ENCODE results near the gene KDELR3.

KDELR3 gene

DNA sequence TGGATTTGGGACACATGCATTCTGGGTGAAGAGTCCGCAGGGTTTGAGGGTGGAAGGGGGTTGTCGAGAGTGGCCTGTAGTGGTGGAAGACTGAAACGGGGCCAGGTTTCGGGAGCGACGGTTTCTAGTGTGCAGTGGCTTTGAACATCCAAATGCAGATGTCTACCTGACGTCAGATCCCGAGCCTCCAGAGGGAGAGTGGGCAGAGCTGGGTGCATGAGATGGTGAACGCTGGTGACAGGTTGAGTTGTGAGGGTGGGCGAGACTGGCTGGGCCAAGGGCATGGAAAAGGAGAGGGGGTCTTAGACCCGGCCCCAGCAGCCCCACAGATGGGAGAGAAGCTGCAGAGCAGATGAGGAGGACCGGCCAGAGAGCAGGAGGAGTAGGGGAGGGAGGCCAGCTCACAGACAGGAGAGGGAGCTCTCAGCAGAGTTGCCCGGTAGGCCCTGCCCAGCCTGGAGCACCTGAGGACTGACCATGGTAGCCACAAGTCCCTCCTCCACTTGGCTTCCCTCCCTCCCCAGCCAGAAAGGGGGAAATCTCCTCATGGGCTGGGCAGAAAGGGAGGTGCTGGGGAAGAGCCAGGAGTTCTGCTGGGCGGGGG lies 27.0 kb upstream of the KDELR3 start:
- DNase-seq, result no peak

DNA sequence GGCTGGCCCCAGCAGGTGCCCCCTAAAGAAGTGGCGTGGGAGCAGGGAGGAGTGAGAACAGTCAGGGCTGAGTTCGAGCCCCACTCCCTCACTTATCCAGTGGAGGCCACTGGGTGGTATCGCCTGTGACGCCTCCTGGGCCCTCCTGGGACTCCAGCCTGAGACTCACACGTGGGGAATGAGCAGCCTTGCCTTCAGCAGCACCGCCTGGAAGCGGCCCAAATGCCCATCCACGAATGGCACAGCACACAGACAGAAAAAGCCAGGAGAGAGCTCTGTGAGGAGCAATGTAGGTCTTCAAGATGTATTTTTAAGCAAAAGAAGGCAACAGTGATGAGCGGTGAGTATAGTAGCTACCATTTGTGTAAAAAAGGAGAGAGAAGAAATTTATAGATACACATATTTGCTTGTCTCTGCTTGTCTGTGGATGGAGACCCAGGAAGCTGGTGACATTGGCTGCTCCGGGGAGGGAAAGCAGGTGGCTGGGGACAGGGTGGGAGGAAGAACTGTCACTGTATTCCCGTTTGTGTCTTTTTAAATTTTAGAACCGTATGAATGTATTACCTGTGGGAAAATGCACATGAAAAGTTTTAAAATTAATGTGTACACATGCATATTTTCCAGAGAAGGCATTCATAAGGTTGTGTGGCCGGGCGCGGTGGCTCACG lies 26.1 kb upstream of the KDELR3 start:
- no peak for DNase-seq

GRCh38 chr22:38442967-38443627 lies 24.8 kb upstream of the KDELR3 start:
- DNase-seq, result no peak

- DNase-seq, result no peak
These were observed 24.0 kb upstream of the KDELR3 start for GRCh38 chr22:38443628-38444521.

GRCh38 chr22:38444783-38445182 lies 23.1 kb upstream of the KDELR3 start:
- DNase-seq, result no peak

DNA sequence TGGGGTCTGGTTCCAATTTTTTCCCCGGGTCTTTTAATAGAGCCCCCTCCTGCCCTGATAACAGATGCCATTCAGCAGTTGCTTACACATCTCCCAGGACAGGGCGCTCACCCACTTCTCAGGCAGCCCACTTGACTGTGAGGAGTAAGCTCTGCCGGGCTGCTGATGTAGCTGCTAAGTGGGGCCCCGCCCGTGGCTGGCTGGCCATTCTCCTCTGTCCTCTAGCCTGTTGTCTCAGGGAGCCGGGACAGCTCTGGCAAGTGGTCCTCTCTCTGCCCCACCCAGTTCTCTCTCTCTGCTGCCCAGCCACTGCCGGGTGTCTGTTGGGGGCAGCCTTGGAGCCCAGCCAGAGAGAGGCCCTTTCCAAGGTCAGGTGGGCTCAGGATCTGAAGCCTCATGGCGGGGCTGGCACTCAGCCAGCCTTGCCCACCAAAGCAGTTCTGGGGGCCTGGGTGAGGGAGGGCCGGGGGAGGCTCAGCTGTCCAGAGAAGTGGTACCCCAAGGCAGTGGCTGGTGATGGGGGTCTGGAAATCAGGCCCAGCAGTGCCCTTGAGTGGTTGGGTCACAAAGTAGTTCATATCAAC lies 21.8 kb upstream of the KDELR3 start:
- DNase-seq, result no peak

DNA sequence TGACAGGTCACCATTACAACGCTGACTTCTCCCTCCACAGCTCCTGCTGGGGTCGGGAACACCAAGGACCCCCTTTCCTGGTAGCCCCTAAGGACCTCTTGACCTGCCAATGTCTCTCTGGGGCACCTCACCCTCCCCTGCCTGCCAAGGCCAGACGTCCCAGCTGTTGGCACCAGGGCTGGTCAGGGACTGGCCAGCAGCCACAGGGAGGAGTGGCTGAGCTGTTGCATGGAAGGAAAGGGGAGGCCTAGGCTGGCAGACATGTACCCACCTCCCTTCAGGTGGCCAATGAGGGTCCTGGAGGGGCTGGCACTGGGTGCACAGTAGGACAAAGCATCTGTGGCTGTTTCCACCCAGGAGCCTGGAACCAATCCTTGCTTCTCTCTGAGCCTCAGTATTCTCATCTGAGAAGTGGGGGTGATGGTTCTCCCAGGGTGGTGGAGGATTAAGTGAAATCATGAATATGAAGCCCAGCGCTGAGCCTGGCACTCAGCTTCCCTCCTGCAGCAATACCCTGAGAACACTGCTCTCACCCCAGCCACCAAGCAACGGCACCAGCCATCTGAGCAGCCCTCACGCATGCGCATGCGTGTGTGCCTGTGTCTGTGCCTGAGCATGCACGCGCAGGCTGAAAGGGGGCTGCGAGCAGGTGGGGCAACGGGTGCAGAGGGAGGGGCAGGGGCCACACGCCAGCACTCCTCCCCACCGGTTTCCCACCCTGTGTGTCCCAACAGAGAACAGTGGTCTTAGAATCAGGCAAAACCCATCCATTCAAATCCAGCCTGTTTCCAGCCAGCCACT lies 18.8 kb upstream of the KDELR3 start:
- DNase-seq, result no peak

DNA sequence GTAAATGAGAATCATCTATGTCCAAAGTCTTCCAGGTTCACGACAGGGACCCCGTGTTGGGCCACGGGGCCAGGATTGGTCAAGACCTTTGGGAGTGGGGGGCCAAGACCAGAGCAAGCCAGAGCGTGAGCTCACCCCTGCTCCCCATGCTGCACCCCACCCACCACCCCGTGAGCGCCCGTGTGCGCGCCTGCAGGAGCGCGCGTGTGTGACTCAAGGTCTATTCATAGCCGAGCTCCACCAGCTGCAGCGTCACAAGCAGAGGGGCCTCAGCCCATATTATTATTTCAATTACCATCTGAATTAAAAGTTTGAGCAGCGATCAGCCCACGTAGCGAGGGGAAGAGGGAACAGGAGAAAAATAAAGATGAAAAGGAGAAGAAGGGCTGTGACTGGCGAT lies 18.1 kb upstream of the KDELR3 start:
- no peak for DNase-seq

DNA sequence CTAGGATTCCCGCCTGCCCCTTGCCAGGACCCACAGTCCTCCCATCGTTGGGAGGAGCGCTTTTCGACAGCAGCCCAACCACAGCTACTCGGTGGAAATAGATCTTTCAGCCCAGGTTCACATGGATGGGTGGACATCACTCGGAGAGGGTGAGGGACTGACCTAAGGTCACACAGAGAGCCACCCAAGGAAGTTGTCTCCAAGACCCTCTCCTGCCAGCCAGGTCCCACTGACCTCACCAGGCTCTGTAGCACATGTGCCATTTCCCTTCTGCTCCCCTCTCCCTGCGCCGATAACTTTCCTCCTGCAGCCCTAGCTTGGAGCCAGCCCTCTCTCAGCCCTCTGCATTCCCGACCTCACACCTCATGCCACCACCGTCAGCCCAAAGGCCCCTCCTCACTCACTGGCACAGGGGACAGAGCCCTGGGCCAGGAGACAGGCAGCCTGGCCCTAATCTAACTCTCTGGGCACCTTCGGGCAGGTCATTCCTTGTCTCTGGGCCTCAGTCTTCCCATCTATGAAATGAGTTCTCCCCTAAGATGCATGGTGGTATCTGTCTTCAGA lies 17.6 kb upstream of the KDELR3 start:
- no peak for DNase-seq

DNA sequence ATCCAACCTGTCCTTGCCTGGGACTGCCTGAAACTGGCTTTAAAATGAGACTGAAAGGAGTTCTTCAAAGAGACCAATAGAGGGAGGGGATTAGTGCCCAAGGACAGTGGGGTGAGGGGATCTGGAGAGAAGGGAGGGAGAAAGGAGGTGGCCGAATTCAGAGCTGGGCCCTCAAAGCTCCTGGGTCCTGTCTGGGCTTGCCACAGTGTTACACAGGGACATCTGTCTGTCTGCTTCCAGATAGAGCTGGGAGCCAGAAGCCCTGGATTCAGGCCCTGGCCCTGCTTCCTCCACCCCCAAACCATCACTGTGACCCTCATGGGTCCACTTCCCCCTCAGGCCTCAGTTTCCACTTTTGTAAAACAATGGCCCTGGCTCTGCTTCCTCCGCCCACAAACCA lies 16.5 kb upstream of the KDELR3 start:
- DNase-seq, result no peak

DNA sequence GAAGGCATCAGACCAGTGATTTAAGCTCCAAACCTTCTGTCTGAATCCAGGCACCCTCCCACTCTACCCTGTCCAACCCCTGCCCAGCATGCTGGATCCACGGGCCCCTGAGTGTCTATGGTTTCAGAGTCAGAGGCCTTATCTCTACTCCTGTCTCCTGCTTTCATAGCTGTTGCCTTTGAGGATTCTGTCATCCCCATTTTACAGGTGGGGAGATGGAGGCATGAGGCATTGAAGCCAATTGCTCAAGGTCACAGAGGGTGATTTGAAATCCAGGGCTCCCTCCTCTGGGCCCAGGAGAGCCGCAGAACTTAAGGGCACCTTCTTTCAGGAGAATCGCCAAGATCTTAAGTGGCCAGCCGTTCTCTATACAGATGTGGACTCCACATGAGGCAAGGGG lies 16.0 kb upstream of the KDELR3 start:
- DNase-seq, result no peak

DNA sequence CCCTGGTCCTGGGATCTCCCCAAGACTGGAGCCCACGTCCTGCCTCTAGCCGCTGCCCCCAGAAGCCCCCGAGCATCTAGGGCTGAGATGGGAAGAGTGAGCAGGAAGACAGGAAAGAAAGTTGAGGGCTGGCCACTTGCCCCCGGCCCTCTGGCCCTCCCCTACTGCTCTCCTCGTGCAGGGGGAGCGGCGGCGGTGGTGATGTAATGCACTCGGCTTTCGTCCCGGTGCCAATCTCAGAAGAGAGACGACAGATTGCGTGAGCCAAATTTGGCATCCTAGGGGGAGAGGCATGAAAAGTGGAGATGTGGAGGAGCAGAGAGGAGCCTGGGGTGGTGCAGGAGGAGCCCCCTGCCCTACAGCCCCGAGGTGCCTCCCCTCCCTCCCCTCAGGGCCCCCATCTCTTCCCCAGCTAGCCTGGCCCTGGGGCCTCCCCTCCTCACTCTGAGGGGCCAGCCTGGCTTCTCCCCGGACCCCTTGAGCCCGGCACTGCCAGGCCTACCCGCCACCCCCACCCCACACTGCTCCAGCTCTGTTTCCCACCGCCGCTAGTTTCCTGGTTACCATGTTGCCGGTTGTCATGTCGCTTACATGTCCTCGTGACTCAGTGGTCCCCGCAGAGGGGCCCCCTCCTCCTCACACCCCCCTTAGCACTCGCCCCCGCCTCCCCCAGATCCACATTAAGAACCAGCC lies 15.4 kb upstream of the KDELR3 start:
- DNase-seq, result no peak

DNA sequence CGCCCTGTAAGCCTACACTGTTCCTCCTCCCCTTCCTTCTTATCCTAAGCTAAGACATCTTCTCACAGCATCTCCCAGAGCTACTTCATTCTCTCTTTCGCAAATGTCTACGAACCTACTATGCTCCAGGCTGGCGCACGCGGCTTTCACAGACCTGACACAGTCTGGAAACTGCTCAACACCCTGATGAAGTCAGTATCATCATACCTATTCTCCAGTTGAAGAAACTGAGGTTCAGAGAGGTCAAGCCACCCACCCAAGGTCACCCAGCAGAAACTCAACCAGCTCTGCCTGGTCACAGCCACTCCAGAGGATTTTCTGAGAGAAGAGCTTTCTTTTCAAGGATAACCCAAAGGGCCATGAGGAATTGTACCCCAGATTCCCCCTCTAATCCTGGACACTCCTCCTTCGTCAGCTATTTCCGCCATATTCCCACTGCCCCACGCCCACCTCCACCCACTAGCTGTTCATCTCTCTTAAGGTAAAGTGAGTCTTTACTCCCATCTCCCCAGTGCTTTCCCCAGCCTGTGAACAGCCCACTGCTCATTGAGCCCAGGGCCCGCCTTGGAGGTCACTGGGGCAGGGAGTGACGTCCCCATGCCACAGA lies 14.7 kb upstream of the KDELR3 start:
- DNase-seq, result no peak

DNA sequence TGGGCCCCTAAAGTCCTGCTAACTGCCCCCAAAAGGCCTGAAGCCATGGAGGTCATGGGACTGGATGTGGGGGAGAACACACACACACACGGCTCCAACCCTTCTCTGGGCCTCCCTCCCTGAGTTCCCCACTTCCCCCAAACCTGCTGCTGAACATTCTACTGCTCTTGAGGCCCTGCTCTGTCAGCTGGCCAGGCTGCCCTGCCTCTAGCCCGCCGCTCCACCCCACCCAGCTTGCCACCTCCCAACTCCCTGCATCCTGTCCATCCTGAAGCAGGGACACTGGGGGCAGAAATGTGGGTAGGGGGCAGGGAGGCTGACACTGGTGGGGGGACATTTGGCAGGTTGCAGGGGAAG lies 13.9 kb upstream of the KDELR3 start:
- no peak for DNase-seq

DNA sequence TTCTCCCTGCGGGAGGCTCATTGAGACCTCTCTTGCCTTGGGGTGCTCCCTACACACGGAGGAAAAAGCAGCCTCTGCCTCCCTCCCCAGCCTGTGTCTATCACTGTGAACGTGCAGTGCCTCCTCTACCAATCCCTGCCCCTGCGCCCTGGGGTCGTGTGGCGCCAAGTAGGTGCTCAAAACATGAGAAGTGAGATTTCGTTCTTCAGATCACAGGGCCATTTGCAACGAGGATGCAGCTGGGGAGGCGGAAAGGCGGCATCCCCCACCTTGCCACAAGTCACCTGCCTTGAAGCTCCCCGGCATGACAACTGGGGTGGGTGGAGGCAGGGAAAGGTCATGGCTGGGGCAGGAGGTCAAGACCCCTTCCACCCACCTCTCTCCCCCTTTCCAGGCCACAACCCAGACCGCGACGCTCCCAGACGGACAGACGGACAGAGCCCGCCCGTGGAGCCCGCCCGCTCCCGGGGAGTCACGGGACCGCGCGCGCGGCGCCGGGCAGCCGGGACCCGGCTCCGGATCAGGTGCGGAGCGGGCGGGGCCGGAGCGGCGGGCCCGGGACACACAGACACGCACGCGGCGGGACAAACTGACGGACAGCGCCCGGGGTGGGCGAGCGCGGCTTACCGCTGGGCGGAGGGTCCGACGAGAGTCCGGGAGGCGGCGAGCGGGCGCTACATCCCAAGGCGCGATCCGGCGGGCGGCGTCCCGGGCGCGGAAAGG lies 13.4 kb upstream of the KDELR3 start:
- DNase-seq, result no peak

DNA sequence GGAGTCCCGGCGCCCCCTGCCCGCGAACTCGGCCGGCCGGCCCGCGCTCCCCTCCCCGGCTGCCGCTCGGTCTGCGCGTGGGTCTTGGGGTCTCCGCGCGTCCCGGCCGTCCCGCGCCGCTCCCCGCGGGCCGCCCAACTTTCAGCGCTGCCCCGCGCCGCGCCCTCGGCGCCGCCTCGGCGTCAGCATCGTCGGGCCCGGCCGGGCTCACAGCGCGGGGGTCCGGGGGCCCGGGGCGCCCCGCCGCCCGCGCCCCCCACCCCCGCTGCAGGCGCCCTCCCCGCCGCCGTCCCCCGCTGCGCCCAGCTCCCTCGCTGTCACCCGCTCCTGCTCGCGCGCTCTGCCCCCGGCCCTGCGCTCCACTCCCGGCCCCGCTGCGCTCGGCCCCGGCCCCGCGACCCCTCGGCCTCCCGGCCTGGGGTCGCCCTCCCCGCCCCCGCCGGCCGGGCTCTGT lies 12.8 kb upstream of the KDELR3 start, which contains the start of gene KCNJ4:
Gene KCNJ4 (minus strand): TSS at position 124 of the 454 bp plus-strand sequence. CDS start 27,067 bp downstream, outside the sequence.
- no peak for DNase-seq

- DNase-seq, result no peak
These were observed 12.2 kb upstream of the KDELR3 start for GRCh38 chr22:38455530-38456271.

- DNase-seq, result no peak
These were observed 11.5 kb upstream of the KDELR3 start for GRCh38 chr22:38456272-38456835.

All from activated CD4-positive, CD25-positive, alpha-beta regulatory T cell treated with anti-CD3 and anti-CD28 coated beads, Interleukin-2, amount 50 U/mL, for 72 hours (primary cell).